ENCODE measurements around the gene DGCR2. TPM values are rescaled to one million over a fixed set of nuclear protein-coding genes. Genes with fewer than 3 reads are reported as not detected.
A peak's percentile ranks its signal among the peaks of the same experiment; 100 is the strongest.

DGCR2 gene
- total and polyA plus RNA-seq, 2 of the 4 experiments (the other 2 are of a cell fraction), result 17.2 to 35.4 TPM

GRCh38 chr22:19097518-19097917, 24.7 kb downstream of the DGCR2 start:
- Histone ChIP-seq H3K27ac (ENCODE audit: insufficient read depth, low read length) (no peak overlapping the region), H3K4ac (ENCODE audit: low read depth, low read length) (no peak overlapping the region), H4K8ac (ENCODE audit: low read depth in 2 of 2, low read length in 2 of 2) (no peak overlapping the region), H4K5ac (ENCODE audit: low read depth, low read length) (no peak overlapping the region), H3K14ac (replicated peaks; ENCODE audit: low read depth, low read length) (no peak overlapping the region), H3K9ac (ENCODE audit: low read depth, low read length) (no peak overlapping the region), H4K20me1 (ENCODE audit: insufficient read depth, low read length) (peaks cover 49% of the 10 kb centered on the region), H3K9me3 (ENCODE audit: control insufficient read depth, insufficient read depth, low read length) (no peaks in the 10 kb centered on the region), H2AK9ac (replicated peaks; ENCODE audit: low read depth, low read length, poor library complexity) (peak overlapping the region; percentile 87), H3K23ac (ENCODE audit: low read depth, low read length) (no peak overlapping the region), H3K9me1 (ENCODE audit: insufficient read depth, low read length) (peaks cover 24% of the 10 kb centered on the region), H2BK120ac (ENCODE audit: low read depth, low read length) (no peak overlapping the region), H3K18ac (ENCODE audit: low read depth, low read length) (no peak overlapping the region), H2AFZ (replicated peaks; ENCODE audit: low read length, poor library complexity) (peak overlapping the region; percentile 44), H3K4me2 (ENCODE audit: low read depth, low read length) (no peak overlapping the region), H3K56ac (ENCODE audit: extremely low read depth, insufficient read depth, low read length) (no peak overlapping the region), H2AK5ac (ENCODE audit: low read depth, low read length) (no peak overlapping the region), H3K36me3 (ENCODE audit: control insufficient read depth, insufficient read depth, low read length) (no peaks in the 10 kb centered on the region), H2BK20ac (ENCODE audit: low read depth, low read length) (no peak overlapping the region), H2BK15ac (ENCODE audit: low read depth, low read length) (no peak overlapping the region), H3K4me1 (ENCODE audit: control insufficient read depth, insufficient read depth, low read length) (peaks cover 5% of the 10 kb centered on the region; the same call in 1 of the 2 replicates), H3K79me1 (ENCODE audit: low read depth in 1 of 2, low read length in 2 of 2) (peaks cover 38 to 74% of the 10 kb centered on the region in 2 experiments), H2BK5ac (ENCODE audit: low read depth, low read length, poor library complexity, severe bottlenecking) (no peak overlapping the region), H3K4me3 (ENCODE audit: insufficient read depth, low read depth, low read length) (no peak overlapping the region), H3K27me3 (ENCODE audit: control insufficient read depth, insufficient read depth, low read length) (no peaks in the 10 kb centered on the region), H4K91ac (ENCODE audit: insufficient read depth, low read depth, low read length) (no peak overlapping the region)
- 77% methylated on average over 2 of the region's 3 CpGs; no CpG with 5 or more reads in 1 of the 2 experiments for WGBS, 2 experiments (ENCODE audit: extremely low coverage in 2 of 2, insufficient read length in 1 of 2)
- in situ Hi-C loops (cut with MboI; ENCODE audit: low sequenced_read_pairs) (no loop called here), intact Hi-C loops (cut with micrococcal nuclease) (no loop called here), dilution Hi-C loops (cut with HindIII; ENCODE audit: low sequenced_read_pairs, unreplicated experiment) (no loop called here)
- ChIA-PET POLR2A (ENCODE audit: unreplicated experiment) (no interaction called here), CTCF (no interaction called here)
- no TSS peak for BruUV-seq (replicated peaks)
- ATAC-seq (ENCODE audit: low read depth), result no peak
- no peak for TF ChIP-seq CTCF (conservative IDR thresholded peaks at IDR 0.05; ENCODE audit: low read depth, low read length)
- TF ChIP-seq CEBPB (IDR thresholded peaks at IDR 0.05; ENCODE audit: low read depth, low read length), result no peak
- TF ChIP-seq RCOR1 (IDR thresholded peaks at IDR 0.05; ENCODE audit: insufficient replicate concordance, low read length), result no peak
- TF ChIP-seq MXI1 (IDR thresholded peaks at IDR 0.05; ENCODE audit: borderline replicate concordance, low read depth, low read length), result no peak
- no peak for TF ChIP-seq BHLHE40 (IDR thresholded peaks at IDR 0.05; ENCODE audit: low read depth, low read length)
- TF ChIP-seq USF2 (IDR thresholded peaks at IDR 0.05; ENCODE audit: low read depth, low read length), result no peak
- no peak for TF ChIP-seq FOS (IDR thresholded peaks at IDR 0.05; ENCODE audit: low read depth, low read length)
- TF ChIP-seq MAFK (IDR thresholded peaks at IDR 0.05; ENCODE audit: low read depth, low read length), result no peak
- no peak for TF ChIP-seq POLR2A (IDR thresholded peaks at IDR 0.05; ENCODE audit: low read depth, low read length)
- TF ChIP-seq ELK1 (IDR thresholded peaks at IDR 0.05; ENCODE audit: borderline replicate concordance, low read depth, low read length), result no peak
- no peak for TF ChIP-seq SMC3 (IDR thresholded peaks at IDR 0.05; ENCODE audit: low read depth, low read length)
- no peak for TF ChIP-seq RAD21 (IDR thresholded peaks at IDR 0.05; ENCODE audit: low read length)
- no peak for TF ChIP-seq RFX5 (IDR thresholded peaks at IDR 0.05; ENCODE audit: low read depth, low read length)
- DNase-seq, result no peak

All from IMR-90 (cell line).